IPS-20b (cell line): ENCODE measurements around the gene MED8.

Source experiments
- H3K27ac ChIP-seq: one replicate; pipeline ENCODE4 v1.5.1; 2013; ENCODE audit warnings: low read length
- H3K27me3 ChIP-seq: 2 replicates; pipeline ENCODE4 v1.6.1; 2013; ENCODE audit warnings: mild to moderate bottlenecking, low read length, inconsistent platforms; ENCODE audit not compliant: insufficient read depth
- H3K36me3 ChIP-seq: 2 replicates; pipeline ENCODE4 v1.6.1; 2013; ENCODE audit warnings: low read depth, mild to moderate bottlenecking, inconsistent platforms, low read length, moderate library complexity; ENCODE audit not compliant: insufficient read depth
- H3K4me1 ChIP-seq: 2 replicates; pipeline ENCODE4 v1.6.1; 2013; ENCODE audit warnings: mild to moderate bottlenecking, control low read depth, inconsistent platforms, low read length, moderate library complexity; ENCODE audit not compliant: insufficient read depth
- H3K4me3 ChIP-seq: 2 replicates; pipeline ENCODE4 v1.5.1; 2013; ENCODE audit warnings: mild to moderate bottlenecking, low read length, inconsistent platforms
- H3K9ac ChIP-seq: 2 replicates; pipeline ENCODE4 v1.6.1; 2013; ENCODE audit warnings: low read depth, mild to moderate bottlenecking, inconsistent platforms, low read length, moderate library complexity
- H3K9me3 ChIP-seq: 2 replicates; pipeline ENCODE4 v1.6.1; 2013; ENCODE audit warnings: mild to moderate bottlenecking, low read depth, low read length, inconsistent platforms; ENCODE audit not compliant: insufficient read depth

The MED8 gene

GRCh38 chr1:43363935-43364525 is 25.6 kb downstream of the MED8 start:
- H3K4me3 ChIP-seq: no peak overlapping the region
- no peaks in the 10 kb centered on the region for H3K9me3 ChIP-seq
- peaks cover 60% of the 10 kb centered on the region for H3K36me3 ChIP-seq
- no peak overlapping the region for H3K9ac ChIP-seq
- H3K27ac ChIP-seq: no peak overlapping the region
- H3K4me1 ChIP-seq: peaks cover 27% of the 10 kb centered on the region
- no peaks in the 10 kb centered on the region for H3K27me3 ChIP-seq

GRCh38 chr1:43363283-43363934 is 26.2 kb downstream of the MED8 start:
- Histone ChIP-seq H3K36me3 (peaks cover 60% of the 10 kb centered on the region), H3K27ac (no peak overlapping the region), H3K9me3 (no peaks in the 10 kb centered on the region), H3K27me3 (no peaks in the 10 kb centered on the region), H3K4me3 (no peak overlapping the region), H3K4me1 (peaks cover 21% of the 10 kb centered on the region), H3K9ac (no peak overlapping the region)

GRCh38 chr1:43360616-43361015 is 29.0 kb downstream of the MED8 start:
- peaks cover 60% of the 10 kb centered on the region for H3K36me3 ChIP-seq
- peaks cover 13% of the 10 kb centered on the region for H3K4me1 ChIP-seq
- no peak overlapping the region for H3K27ac ChIP-seq
- peak overlapping the region; percentile 80 for H3K4me3 ChIP-seq
- H3K9ac ChIP-seq: peak overlapping the region; percentile 97
- no peaks in the 10 kb centered on the region for H3K9me3 ChIP-seq
- H3K27me3 ChIP-seq: no peaks in the 10 kb centered on the region

DNA sequence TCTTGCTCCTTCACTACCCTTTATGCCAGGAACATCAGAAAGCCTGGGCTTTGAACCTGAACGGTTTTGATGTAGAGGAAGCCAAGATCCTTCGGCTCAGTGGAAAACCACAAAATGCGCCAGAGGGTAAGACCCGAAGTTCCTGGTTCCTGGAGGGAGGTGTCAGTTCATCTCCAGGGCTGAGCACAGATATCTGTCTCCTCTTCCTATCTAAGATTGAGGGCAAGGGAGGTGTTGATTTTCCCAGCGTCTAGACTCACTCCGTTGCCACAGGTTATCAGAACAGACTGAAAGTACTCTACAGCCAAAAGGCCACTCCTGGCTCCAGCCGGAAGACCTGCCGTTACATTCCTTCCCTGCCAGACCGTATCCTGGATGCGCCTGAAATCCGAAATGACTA is 29.9 kb downstream of the MED8 start:
- peak overlapping the region; percentile 80 for H3K4me3 ChIP-seq
- peaks cover 12% of the 10 kb centered on the region; the same call in 1 of the 2 replicates for H3K4me1 ChIP-seq
- no peaks in the 10 kb centered on the region for H3K27me3 ChIP-seq
- peak overlapping the region; percentile 69 for H3K27ac ChIP-seq
- H3K9me3 ChIP-seq: no peaks in the 10 kb centered on the region
- H3K9ac ChIP-seq: peak overlapping the region; percentile 97
- H3K36me3 ChIP-seq: peaks cover 54% of the 10 kb centered on the region

- H3K36me3 ChIP-seq: peaks cover 48% of the 10 kb centered on the region
- peaks cover 12% of the 10 kb centered on the region; the same call in 1 of the 2 replicates for H3K4me1 ChIP-seq
- peak within 1 kb of the TSS; percentile 80 for H3K4me3 ChIP-seq
- H3K9ac ChIP-seq: peak within 1 kb of the TSS; percentile 97
- peak within 1 kb of the TSS; percentile 85 for H3K27ac ChIP-seq
- no peaks in the 10 kb centered on the region for H3K27me3 ChIP-seq
- no peaks in the 10 kb centered on the region for H3K9me3 ChIP-seq
These were observed 30.6 kb downstream of the MED8 start, which contains the start of gene CDC20 for GRCh38 chr1:43358746-43359693. TSS of gene CDC20 (plus strand) at chr1:43358981. CDS start at chr1:43359216, 235 bp downstream.

DNA sequence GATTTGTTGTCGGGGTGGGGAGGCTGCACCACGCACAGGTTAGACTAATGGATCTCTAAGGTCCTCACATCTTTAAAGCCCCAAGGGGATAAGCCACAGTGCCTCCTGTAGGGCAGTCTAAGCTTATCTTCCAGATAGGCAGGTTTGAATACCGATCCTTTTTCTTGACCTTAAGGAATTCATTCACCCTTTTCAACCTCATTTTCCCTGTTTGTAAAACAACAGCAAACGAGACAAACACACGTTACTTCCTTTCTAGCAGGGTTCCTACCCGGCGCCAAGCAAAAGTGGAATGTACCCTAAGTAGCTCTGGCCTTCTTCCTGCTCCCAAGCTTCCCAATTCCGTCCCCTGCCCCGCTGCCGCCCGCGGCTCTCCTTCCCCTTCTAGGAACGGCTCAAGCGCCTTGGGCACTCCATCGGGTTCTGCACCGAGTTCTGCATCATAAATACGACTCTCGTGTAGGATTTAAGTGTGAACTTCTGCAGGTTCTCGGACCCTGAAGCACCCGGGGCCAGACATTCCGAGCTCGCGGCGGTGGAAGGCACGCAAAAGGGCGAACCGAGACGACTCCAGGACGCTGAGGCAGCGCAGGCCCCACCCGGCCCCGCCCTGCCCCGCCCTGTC is 31.4 kb downstream of the MED8 start:
- peak overlapping the region; percentile 80 for H3K4me3 ChIP-seq
- peak overlapping the region; percentile 85 for H3K27ac ChIP-seq
- H3K4me1 ChIP-seq: peaks cover 12% of the 10 kb centered on the region; the same call in 1 of the 2 replicates
- H3K27me3 ChIP-seq: no peaks in the 10 kb centered on the region
- peak overlapping the region; percentile 91 for H3K9ac ChIP-seq
- no peaks in the 10 kb centered on the region for H3K9me3 ChIP-seq
- peaks cover 40% of the 10 kb centered on the region for H3K36me3 ChIP-seq

GRCh38 chr1:43357251-43357650 is 32.3 kb downstream of the MED8 start:
- Histone ChIP-seq H3K27me3 (no peaks in the 10 kb centered on the region), H3K36me3 (peaks cover 30% of the 10 kb centered on the region), H3K9me3 (no peaks in the 10 kb centered on the region), H3K4me3 (no peak overlapping the region), H3K4me1 (peaks cover 12% of the 10 kb centered on the region; the same call in 1 of the 2 replicates), H3K27ac (no peak overlapping the region), H3K9ac (no peak overlapping the region)

DNA sequence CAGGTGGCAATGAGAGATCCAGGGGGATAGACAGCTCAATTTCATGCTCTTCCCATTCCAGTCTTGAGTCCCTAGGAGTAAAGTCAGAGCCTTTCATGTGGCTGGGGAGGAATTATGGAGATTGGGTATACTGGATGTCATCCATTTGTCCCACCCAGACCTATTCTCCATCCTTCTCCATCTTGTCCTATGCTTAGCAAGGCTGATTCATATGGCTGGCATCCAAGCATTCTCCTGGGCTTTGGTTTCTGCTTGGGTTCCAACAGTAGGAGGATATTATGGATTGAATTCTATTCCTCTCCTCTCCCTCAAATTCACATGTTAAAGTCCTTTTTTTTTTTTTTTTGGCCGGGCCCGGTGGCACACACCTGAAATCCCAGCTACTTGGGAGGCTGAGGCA is 34.7 kb downstream of the MED8 start:
- Histone ChIP-seq H3K4me1 (peaks cover 12% of the 10 kb centered on the region; the same call in 1 of the 2 replicates), H3K36me3 (peaks cover 7% of the 10 kb centered on the region), H3K9ac (no peak overlapping the region), H3K27ac (no peak overlapping the region), H3K9me3 (no peaks in the 10 kb centered on the region), H3K4me3 (no peak overlapping the region), H3K27me3 (no peaks in the 10 kb centered on the region)

DNA sequence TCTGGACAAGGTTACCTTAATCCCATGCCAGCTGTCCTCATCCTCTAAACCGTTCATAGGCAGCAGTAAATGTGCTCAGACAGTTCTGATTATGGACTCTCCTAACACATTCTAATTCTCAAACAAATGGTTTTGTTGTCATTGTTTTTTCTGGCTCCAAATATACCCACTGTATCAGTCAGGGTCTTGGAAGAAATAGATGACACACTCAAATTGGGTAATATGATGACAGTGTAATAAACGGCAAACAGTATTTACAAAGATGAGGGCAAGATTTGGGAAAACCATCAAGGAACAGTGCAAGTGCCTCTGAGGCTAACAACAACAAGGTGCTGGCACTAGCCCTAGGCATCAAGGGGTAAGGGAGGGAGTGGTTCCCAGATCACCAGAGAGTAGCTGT is 35.1 kb downstream of the MED8 start:
- Histone ChIP-seq H3K36me3 (peaks cover 2% of the 10 kb centered on the region), H3K4me3 (no peak overlapping the region), H3K4me1 (peaks cover 12% of the 10 kb centered on the region; the same call in 1 of the 2 replicates), H3K27ac (no peak overlapping the region), H3K27me3 (no peaks in the 10 kb centered on the region), H3K9me3 (no peaks in the 10 kb centered on the region), H3K9ac (no peak overlapping the region)

GRCh38 chr1:43352881-43353280 is 36.7 kb downstream of the MED8 start:
- Histone ChIP-seq H3K4me1 (peaks cover 16% of the 10 kb centered on the region; the same call in 1 of the 2 replicates), H3K4me3 (no peak overlapping the region), H3K9ac (no peak overlapping the region), H3K36me3 (no peaks in the 10 kb centered on the region), H3K27ac (no peak overlapping the region), H3K27me3 (peaks cover 8% of the 10 kb centered on the region), H3K9me3 (no peaks in the 10 kb centered on the region)

DNA sequence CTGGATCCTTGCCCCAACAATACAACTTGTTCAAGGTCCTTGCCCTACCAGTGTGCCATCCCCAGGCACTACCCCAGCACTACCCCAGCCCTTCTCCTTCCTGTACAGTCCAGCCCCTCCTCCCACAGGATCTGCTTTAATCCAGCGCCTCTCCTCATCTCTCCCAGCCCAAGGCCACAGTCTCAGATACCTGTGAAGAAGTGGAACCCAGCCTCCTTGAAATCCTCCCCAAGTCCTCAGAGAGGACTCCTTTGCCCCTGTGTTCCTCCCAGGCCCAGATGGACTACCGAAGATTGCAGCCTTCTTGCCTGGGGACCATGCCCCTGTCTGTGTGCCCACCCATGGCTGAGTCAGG is 37.3 kb downstream of the MED8 start:
- peaks cover 13% of the 10 kb centered on the region for H3K27me3 ChIP-seq
- no peak overlapping the region for H3K9ac ChIP-seq
- no peaks in the 10 kb centered on the region for H3K9me3 ChIP-seq
- H3K36me3 ChIP-seq: no peaks in the 10 kb centered on the region
- H3K27ac ChIP-seq: no peak overlapping the region
- H3K4me3 ChIP-seq: no peak overlapping the region
- H3K4me1 ChIP-seq: peaks cover 14% of the 10 kb centered on the region; the same call in 1 of the 2 replicates
